Measurements from ENCODE around the gene TMPRSS11E. TPM values are rescaled to one million over a fixed set of nuclear protein-coding genes. Genes with fewer than 3 reads are reported as not detected.
"Not testable (repeated sequence)": the region's sequence is repeated elsewhere in the genome, so short reads cannot be mapped to it uniquely, and the experiment has no call there.

TMPRSS11E gene
- total and polyA plus RNA-seq, 2 experiments from 2014 or later: 1.7 to 1.8 TPM

DNA sequence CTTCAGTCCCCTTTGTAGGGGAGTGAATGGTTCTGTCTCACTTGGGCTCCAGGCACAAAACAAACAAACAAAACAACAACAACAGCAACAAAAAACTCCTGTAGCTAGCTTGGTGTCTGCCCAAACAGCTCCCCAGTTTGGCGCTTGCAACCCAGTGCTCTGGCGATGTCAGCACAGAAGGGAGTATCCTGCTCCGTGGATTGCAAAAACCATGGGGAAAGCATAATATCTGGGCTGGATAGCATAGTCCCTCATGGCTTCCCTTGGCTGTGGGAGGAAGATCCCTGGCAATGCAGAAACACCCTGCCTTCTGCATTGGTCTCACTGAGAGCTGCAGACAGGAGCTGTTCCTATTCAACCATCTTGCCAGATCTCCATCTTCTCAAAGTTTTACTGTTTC is 89.1 kb downstream of the TMPRSS11E start:
- Histone ChIP-seq H3K79me2 (no peaks in the 10 kb centered on the region), H3K9me3 (ENCODE audit: low read depth) (no peaks in the 10 kb centered on the region), H3K27ac (no peak overlapping the region), H3K9me2 (replicated peaks; ENCODE audit: insufficient read depth) (no peaks in the 10 kb centered on the region), H3K4me2 (no peak overlapping the region), H3K27me3 (no peaks in the 10 kb centered on the region), H2AFZ (no peak overlapping the region), H3K4me3 (no peak overlapping the region), H4K20me1 (ENCODE audit: insufficient read depth, poor library complexity, severe bottlenecking) (no peaks in the 10 kb centered on the region), H3K4me1 (ENCODE audit: insufficient read depth) (no peaks in the 10 kb centered on the region), H3K36me3 (replicated peaks; ENCODE audit: insufficient read depth, low read depth) (no peaks in the 10 kb centered on the region)
- TF ChIP-seq EZH2phosphoT487 (IDR thresholded peaks at IDR 0.05; ENCODE audit: low read depth, severe bottlenecking, unreplicated experiment) (no peak), EZH2 (IDR thresholded peaks at IDR 0.05; ENCODE audit: borderline replicate concordance) (no peak)
- TF ChIP-seq, protein P1, sequence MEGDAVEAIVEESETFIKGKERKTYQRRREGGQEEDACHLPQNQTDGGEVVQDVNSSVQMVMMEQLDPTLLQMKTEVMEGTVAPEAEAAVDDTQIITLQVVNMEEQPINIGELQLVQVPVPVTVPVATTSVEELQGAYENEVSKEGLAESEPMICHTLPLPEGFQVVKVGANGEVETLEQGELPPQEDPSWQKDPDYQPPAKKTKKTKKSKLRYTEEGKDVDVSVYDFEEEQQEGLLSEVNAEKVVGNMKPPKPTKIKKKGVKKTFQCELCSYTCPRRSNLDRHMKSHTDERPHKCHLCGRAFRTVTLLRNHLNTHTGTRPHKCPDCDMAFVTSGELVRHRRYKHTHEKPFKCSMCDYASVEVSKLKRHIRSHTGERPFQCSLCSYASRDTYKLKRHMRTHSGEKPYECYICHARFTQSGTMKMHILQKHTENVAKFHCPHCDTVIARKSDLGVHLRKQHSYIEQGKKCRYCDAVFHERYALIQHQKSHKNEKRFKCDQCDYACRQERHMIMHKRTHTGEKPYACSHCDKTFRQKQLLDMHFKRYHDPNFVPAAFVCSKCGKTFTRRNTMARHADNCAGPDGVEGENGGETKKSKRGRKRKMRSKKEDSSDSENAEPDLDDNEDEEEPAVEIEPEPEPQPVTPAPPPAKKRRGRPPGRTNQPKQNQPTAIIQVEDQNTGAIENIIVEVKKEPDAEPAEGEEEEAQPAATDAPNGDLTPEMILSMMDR (IDR thresholded peaks at IDR 0.05; ENCODE audit: poor library complexity): no peak
- no CpG with 5 or more reads among the region's 3 CpGs for WGBS (ENCODE audit: low lambda C conversion rate, missing lambda C conversion rate)
- no peak for DNase-seq (ENCODE audit: low spot score)

DNA sequence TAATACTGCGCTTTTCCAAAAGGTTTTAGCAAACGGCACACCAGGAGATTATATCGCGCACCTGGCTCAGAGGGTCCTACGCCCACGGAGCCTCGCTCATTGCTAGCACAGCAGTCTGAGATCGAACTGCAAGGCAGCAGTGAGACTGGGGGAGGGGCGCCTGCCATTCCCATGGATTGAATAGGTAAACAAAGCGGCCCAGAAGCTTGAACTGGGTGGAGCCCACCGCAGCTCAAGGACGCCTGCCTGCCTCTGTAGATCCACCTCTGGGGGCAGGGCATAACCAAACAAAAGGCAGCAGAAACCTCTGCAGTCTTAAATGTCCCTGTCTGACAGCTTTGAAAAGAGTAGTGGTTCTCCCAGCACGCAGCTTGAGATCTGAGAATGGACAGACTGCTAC is 95.5 kb downstream of the TMPRSS11E start:
- H4K20me1 ChIP-seq (ENCODE audit: insufficient read depth, poor library complexity, severe bottlenecking); H3K9me2 ChIP-seq (replicated peaks; ENCODE audit: insufficient read depth); H3K4me3 ChIP-seq; H2AFZ ChIP-seq; H3K36me3 ChIP-seq (replicated peaks; ENCODE audit: insufficient read depth, low read depth); H3K27me3 ChIP-seq; H3K9me3 ChIP-seq (ENCODE audit: low read depth); H3K79me2 ChIP-seq; H3K4me1 ChIP-seq (ENCODE audit: insufficient read depth); DNase-seq (ENCODE audit: low spot score); H3K27ac ChIP-seq; H3K4me2 ChIP-seq: not testable (repeated sequence)
- WGBS (ENCODE audit: low lambda C conversion rate, missing lambda C conversion rate): no CpG with 5 or more reads among the region's 13 CpGs

Other genes starting within 250 kb of the TMPRSS11E start
- gene TMPRSS11B, start 201.8 kb upstream of the TMPRSS11E start, total RNA-seq: 0.17 TPM in 1 of 2 replicates, not detected in the other
- gene TMPRSS11B, start 201.8 kb upstream of the TMPRSS11E start, polyA plus RNA-seq: not detected in 2 replicates
- gene YTHDC1, start 97.4 kb upstream of the TMPRSS11E start, total RNA-seq: 75.4 and 79.3 TPM in 2 replicates
- gene YTHDC1, start 97.4 kb upstream of the TMPRSS11E start, polyA plus RNA-seq: 45.3 and 48.6 TPM in 2 replicates
- 23.6 and 26.7 TPM in 2 replicates for gene UGT2B17, start 128.9 kb downstream of the TMPRSS11E start, total RNA-seq
- 4.4 and 4.8 TPM in 2 replicates for gene UGT2B17, start 128.9 kb downstream of the TMPRSS11E start, polyA plus RNA-seq
- gene UGT2B15, start 223.2 kb downstream of the TMPRSS11E start, total RNA-seq: 103 and 119 TPM in 2 replicates
- 35.7 and 41.0 TPM in 2 replicates for gene UGT2B15, start 223.2 kb downstream of the TMPRSS11E start, polyA plus RNA-seq

Measured in hepatocyte (in vitro differentiated cells).